IPS DF 19.7 (cell line): Measurements from ENCODE around the gene GHR.
"Not testable (repeated sequence)": the region's sequence is repeated elsewhere in the genome, so short reads cannot be mapped to it uniquely, and the experiment has no call there.

Experiments used
- DNase-seq: peaks from one replicate; pipeline ENCODE4 v3.0.0-alpha.2; 2013; ENCODE audit warnings: low read depth, low spot score

The GHR gene

DNA sequence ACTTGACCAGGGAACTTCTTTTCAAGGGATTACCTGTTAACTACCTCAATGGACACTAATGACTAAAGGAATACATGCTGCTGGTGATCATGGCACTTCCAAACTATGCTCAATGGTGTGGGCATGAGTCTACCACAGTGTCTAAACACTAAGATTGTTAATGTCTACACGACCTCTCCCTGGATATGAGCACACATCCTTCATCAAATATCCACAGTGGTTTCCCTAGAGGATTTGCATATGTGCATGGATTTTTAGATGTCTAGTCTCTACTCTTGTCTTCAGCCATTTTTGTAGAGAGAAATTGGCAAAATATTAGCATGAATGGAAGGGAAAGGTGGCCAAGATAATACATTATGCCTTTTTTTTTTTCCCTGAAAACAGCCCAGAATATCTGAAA is 220.1 kb downstream of the GHR start:
- DNase-seq, result no peak

DNA sequence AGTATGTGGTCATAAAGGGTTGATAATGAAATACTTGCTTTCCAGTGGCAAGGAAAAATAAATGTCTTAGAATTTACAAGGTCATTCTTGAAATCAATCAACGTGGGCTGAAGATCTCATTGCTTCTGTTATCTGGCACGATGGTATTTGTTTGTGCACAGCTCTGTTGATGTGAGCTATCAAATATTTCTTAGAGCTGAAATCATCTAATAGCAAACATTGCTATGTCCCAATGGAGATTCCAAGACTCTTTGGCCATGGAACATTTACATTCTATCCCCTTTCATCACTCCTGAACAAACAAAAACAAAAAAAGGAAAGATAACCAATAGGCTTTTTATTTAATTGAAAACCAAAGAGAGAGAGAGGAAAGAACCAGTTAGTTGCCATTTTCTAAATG is 221.9 kb downstream of the GHR start:
- no peak for DNase-seq

DNA sequence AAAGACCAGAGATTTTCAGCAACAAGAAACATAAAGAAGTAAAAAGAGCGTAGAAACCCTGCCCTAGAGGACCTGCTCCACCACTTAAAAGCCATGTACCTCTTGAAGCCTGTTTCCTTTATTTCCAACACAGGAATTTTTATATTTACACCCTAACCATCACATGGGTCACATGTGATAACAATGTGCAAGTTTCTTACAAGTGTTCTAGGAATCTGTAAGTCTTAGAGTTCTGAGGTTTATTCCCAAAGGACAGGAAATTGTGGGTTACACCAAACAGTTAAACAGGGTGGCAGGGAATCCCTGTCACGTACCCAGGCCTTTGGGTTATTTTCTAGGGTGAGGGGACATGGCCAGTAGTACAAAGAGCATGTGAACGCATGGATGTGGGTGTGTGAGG is 224.8 kb downstream of the GHR start:
- no peak for DNase-seq

DNA sequence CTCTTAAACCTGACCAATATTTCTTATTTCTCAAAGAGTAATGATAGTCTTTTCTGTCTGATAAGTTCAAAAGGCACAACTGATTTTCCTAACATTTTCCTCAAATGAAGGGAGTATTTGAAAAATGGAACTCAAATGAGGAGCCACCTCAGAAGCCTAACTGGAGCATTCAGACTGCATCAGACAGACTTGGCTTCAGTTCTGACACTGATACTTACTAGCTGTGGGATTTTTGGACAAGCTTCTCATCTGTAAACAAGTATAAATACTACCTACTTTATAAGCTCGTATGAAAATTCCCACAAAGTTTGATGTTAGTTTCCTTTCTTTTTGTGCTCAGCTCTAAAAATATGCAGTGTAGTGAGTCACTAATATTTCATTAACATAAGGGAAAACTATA is 225.7 kb downstream of the GHR start:
- no peak for DNase-seq

DNA sequence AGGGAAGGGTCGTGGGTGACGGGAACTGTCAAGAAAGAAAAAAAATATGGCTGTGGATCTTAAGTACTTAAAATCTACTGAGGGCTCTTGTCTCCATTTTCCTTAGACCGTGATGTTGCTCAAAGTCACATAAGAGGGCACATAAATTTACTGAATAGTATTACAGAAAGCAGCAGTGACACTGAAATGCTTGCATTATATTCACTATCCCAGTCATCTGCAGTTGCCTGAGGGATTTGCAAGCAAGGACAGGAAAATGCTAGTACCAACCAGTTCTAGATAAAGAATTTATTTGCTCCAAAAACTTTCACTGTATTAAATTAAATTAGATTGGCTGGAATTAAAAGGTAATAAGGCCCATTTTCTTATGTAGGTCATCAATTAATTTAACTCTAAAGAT is 226.8 kb downstream of the GHR start:
- DNase-seq, result no peak

DNA sequence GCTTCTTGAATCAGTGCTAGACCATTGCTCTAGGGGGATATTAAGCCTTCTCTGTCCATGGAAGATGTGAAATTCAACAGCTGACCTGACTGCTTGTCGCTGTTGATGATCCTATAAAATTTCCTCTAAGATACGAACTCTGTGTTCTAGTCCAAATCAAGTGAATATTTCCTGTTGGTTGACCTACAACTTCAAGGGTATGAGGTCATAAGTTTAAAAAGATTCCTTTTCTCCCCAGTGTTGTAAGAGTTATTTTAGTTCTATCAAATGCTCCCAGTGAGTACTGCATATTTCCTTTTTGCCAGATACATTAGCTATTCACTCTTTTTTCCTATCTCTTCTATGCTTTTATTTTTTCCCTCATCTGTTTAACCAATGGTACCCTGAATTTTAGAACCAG is 230.5 kb downstream of the GHR start:
- DNase-seq, result no peak

DNA sequence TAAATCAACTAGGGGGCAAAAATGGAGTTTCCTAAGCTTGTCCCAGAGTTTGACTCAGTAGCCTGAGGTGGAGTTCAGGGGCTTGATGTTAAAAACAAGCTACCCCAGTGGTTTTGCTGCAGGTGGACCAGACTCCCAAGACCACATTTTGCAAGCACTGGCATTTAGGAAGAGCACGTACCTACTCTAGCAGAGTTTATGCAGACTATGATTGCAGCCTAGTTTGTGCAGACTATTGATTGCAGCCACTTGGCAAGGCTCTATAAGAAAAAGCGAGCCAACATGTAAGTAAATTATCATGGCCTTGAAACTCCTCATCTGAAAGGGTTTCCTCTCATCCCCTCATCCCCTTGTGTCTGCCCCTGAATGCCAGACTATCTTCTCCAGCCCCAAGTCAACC is 231.4 kb downstream of the GHR start:
- DNase-seq, result no peak

DNA sequence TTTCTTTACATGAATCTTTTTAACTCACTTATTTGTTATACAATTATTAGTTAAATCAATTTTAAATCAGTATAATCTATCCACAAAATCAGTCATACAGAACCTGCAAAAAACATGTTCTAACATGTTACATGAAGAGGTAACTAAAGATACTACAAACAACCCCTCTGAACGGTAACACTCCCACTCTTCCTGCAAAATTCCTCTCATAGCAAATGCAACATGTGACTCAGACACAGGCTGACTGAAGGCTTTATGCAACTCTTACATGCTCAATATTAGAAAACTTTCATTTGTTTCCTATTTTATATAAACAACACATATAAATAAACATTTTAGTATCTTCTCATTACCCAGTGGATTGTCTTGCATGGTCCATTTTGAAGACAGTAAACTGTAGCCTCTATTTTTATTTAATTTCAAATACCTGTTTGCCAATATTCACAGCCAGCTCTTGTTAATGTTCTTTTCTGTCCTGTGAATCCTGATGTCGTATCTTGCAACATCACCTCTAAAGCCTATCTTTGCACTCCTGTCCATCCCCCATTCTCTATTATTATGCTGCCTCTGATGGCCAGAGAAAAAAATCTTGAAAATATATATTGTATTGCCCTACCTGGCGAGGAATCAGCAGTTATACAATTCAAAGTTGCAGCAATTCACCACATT is 232.9 kb downstream of the GHR start:
- no peak for DNase-seq

DNA sequence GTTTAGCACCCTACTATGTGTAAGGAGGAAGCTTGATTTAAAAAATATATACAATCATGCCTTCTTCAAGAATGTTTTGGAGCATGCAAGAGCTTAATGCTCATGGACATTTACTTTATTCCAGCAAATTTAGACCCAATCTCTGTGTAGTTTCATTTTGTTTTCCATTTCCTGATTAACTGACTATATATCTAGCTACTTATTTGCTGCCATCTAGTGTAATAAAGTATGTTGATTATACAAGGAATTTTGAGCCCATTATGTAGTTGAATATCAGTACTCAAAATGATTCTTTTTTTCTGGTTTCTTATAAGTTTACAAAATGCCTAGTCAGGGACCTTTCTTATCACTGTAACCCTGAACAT is 233.4 kb downstream of the GHR start:
- no peak for DNase-seq

DNA sequence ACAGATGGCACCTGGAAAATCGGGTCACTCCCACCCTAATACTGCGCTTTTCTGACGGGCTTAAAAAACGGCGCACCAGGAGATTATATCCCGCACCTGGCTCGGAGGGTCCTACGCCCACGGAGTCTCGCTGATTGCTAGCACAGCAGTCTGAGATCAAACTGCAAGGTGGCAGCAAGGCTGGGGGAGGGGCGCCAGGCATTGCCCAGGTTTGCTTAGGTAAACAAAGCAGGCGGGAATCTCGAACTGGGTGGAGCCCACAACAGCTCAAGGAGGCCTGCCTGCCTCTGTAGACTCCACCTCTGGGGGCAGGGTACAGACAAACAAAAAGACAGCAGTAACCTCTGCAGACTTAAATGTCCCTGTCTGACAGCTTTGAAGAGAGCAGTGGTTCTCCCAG is 236.6 kb downstream of the GHR start:
- not testable (repeated sequence) for DNase-seq

DNA sequence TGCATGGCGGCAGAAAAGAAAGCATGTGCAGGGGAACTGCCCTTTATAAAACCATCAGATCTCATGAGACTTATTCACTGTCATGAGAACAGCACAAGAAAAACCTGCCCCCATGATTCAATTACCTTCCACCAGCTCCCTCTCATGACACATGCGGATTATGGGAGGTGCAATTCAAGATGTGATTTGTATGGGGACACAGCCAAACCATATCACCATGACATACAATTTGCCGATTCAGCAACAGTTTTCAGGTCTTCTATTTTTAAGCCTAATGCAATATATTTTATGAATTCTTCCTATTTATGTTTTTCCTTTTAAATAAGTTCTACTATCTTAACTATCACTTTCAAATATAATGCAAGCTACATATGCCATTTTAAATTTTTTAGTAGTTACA is 242.6 kb downstream of the GHR start:
- no peak for DNase-seq

DNA sequence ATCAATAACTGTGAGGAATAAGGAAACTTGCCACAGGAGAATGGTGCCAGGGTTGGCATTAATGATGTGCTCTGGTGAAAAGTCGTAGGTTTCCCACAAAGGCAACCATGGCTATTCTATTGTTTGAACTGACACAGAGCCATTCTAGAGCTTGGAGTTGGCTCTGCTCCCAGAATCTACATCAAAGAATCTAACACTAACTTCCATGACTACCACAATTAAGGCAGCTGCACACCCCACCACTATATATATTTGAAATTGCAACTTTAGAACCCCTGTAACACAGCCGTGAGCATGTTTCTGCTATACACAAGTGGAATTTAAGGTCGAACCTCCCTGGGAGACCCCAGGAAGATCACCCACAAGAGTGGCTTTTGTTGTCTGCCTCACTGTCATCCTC is 243.6 kb downstream of the GHR start:
- DNase-seq, result no peak

DNA sequence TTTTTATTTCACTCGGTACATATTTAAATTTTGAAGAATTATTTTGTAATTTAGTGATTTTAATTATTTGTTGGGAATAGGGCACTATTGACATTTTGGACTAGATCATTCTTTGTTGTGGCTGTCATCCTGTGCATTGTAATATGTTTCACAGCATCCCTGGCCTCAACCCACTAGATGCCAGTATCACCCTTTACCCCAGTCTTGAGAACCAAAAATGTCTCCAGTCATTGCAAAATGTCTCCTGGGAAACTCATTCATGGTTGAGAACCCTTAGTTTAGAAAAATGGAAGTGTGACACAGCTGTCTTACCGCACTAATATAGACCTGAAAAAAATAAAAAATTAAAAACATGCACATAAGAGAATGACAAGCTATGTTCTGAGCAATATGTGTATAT is 245.0 kb downstream of the GHR start:
- DNase-seq, result no peak

DNA sequence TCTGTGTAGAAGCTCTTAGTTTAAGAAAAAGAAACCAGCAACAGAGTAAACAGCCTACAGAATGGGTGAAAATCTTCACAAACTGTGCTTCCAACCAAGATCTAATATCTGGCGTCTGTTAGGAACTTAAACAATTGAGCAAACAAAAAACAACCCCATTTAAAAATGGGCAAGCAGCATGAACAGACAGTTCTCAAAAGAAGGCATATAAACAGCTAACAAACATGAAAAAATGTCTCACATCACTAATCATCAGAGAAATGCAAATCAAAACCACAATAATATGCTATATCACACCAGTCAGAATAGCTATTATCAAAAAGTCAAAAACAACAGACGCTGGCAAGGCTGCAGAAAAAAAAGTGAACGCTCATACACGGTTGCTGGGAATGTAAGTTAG is 249.7 kb downstream of the GHR start:
- no peak for DNase-seq

DNA sequence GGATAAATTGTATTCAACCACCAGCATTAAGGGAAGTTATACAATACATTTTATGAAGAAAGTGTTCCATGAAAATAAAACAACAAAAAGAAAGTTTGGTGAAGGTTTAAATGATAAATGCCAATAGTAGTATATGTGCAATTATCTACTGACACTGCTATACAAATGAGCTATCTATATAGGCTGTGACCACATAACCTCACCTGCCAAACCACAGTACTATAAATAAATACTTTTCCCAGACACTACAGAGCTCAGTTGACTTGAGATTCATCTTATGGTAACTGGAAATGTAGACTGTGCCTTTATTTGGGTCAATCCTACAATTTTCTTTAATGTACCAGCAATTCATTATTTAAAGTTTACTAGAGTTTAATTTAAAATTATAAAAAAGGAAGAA is 252.4 kb downstream of the GHR start:
- no peak for DNase-seq

DNA sequence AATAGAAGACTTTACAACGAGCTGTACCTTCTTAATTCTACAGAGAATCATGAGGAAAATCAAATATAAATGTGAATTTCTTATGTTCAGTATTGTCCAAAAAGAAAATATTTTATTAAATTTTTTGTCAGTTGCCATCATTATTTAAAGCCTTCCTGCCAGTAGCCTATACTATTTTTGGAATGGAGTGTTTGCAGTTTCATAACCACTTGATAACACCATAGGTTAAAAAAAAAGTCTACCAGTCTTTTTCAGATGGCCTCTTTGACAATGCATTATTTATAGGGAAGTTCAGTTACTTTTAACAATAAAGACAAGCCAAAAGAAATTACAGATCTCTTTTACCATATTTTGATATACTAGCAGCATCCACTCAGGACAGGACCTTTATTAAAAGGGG is 253.1 kb downstream of the GHR start:
- no peak for DNase-seq

DNA sequence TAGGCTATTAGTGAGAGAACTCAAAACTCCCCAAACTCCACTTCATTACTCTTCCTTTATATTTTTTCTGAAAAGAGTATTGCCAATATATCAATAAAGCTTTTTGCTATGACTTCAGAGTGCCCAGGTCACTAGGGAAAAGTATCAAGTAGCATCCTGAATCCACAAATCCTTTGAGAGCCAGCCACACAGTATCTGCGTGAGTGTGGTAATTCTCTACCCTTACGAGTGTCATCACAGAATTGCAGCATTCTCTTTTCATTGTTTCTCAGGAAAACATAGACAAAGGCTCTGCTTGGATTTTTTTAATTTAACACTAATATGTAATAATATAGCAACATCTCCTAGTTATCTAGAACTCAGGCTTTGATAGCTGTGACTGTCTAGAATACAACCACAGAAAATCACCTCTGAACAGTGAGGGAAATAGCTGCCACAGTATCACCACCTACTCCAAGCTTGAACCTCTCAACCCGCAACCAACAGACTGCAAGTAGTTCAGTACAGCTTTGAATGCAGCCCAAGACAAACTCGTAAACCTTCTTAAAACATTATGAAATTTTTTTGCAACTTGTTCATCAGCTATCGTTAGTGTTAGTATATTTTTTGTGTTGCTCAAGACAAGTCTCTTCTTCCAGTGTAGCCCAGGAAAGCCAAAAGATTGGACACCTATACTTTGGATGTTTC is 254.1 kb downstream of the GHR start:
- no peak for DNase-seq

DNA sequence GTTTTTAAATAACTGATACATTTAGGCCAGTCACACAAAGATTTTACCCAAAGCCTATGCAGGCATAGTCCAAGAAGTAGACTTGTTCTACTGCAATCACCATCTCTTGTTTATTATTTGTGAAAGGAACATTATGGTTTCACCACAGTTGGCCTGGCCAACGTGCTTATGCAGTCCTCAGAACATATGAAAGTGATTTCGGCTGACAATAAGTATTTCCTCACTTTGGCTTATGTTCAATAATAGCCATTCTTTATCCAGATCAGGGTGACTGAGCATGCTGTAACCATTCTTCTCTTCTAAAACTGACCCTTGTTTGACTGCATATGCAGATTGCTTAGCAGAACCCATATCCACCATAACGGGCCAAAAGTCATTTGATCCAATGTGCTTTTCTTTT is 256.8 kb downstream of the GHR start:
- DNase-seq, result no peak

DNA sequence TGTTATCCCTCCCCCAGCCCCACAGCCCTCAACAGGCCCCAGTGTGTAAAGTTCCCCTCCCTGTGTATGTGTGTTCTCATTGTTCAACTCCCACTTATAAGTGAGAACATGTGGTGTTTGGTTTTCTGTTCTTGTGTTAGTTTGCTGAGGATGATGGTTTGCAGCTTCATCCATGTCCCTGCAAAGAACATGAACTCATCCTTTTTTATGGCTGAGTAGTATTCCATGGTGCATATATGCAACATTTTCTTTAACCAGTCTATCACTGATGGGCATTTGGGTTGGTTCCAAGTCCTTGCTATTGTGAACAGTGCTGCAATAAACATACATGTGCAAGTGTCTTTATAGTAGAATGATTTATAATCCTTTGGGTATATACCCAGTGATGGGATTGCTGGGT is 261.8 kb downstream of the GHR start:
- DNase-seq, result not testable (repeated sequence)

DNA sequence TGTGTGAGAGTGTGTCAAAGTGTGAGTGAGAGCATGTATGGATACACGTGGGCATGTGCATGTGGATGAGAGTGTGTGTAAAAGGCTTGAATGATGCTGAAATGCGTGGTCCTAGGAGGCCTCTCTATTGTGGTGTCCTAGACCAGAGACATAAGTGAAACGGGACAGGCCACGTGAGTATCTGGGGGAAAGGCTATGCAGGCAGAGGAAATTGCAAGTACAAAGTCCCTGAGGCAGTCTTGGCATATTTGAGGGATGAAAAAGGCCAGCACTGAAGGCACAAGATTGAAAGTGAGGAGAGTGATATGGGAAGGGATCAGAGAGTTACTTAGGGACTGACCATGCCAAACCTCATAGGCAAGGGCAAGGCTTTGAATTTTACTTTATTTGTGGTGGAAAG is 266.2 kb downstream of the GHR start:
- no peak for DNase-seq

DNA sequence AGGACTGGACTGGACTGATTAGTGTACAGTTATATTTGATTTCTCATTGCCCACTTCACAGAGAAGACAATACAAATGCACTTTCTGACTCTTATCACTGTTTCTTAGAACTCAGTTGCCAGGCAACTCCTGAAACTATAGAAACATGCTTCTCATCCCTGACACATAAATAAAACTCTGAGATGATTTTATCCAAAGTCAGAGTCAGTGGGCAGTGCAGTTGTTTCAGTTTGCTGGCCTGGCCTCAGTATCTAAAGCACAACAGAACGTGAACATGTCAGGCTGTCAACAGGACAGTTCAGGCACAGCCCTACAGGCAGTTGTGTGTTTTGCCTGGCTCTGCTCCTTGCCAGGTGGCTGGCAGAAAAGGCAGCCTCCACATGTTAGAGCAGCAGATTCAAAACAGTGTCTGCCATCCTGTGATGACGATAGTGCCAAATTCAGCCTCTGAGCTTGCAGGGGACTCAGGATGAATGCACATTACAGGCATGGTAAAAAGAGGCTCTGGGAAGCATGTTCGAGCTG is 268.2 kb downstream of the GHR start:
- DNase-seq, result no peak

DNA sequence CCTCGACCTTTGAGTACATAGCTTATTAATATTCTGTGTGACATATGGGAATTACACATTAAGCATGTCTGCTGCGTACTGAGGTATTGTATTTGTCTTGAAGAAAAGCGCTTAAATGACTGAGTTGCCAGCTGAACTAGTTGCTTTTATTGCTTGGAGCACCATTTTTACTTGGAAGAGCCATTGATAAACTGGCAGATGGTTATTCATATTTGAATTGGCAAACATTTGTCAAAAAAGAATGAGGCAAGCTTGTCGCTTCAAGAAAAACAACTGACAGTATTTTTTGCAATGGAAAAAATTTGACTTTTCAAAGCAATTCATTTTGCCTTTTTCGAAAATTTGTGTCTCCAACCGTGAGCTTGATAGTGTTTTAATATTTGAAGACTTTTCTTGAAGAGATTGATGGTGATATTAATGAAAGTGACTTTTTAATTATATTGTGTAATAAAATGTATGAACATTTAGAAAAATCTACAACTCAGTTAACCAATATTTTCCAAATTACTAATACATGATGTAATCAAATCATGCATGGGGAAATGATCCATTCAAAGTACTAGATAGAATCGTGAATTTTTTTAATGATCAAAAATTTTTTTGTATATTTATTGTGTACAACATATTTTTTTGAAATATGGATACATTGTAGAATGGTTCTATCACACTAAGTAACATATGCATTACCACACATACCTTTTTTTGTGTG is 278.3 kb downstream of the GHR start:
- no peak for DNase-seq

DNA sequence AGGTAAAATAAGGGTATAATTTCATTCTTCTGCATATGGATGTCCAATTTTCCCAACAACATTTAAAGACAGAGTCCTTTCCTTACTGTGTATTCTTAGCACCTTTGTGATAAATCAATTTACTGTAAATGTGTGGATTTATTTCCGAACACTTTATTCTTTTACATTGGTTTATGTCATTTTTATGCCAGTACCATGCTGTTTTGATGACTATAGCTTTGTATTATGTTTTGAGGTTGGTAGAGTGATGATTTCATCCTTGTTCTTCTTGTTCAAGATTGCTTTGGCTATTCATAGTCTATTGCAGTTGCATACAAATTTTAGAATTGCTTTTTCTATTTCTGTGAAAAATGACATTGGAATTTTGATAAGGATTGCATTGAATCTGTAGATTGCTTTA is 280.0 kb downstream of the GHR start:
- no peak for DNase-seq
